ENCODE results near the gene RNF111.
"Not testable (repeated sequence)": the region's sequence is repeated elsewhere in the genome, so short reads cannot be mapped to it uniquely, and the experiment has no call there.

Gene RNF111

DNA sequence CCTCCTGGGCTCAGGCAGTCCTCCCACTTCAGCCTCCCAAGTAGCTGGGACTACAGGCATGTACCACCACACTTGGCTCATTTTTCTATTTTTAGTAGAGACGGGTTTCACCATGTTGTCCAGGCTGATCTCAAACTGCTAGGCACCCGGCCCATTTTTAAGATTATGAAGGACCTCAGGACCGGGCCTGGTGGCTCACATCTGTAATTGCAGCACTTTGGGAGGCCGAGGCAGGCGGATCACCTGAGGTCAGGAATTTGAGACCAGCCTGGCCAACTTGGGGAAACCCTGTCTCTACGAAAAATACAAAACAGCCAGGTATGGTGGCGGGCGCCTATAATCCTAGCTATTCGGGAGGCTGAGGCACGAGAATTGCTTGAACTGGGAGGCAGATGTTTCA, 12.8 kb downstream of the RNF111 start:
- not testable (repeated sequence) for DNase-seq (ENCODE audit: low read depth in 3 of 3)

- DNase-seq (ENCODE audit: low read depth in 3 of 3), result no peak
Measured at GRCh38 chr15:59001946-59002345, 14.5 kb downstream of the RNF111 start.

DNA sequence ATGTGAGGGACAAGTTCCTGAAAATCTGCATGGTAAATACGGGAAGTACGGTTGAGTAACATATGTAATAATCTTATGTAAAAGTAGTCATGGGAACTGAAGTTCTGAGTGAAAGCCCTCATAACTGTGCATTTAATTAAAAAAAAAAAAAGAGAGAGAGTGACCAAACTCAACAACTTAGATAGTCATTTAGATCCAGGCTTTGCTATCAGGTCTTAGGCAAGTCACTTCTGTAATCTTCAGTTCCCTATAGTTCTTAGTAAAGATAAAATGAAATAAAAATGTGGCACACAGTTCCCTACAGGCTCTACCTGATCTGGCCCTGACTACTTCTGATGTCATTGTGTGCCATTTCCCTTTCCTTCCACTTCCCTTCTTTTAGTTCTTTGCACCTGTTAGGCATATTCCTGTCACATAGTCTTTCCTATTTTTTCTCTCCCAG, 15.0 kb downstream of the RNF111 start:
- DNase-seq (ENCODE audit: low read depth in 3 of 3), result no peak

GRCh38 chr15:59005579-59005978, 18.1 kb downstream of the RNF111 start:
- DNase-seq (ENCODE audit: low read depth in 3 of 3), result no peak

- no peak for DNase-seq (ENCODE audit: low read depth in 3 of 3)
Measured at GRCh38 chr15:59008086-59008485, 20.6 kb downstream of the RNF111 start.

DNA sequence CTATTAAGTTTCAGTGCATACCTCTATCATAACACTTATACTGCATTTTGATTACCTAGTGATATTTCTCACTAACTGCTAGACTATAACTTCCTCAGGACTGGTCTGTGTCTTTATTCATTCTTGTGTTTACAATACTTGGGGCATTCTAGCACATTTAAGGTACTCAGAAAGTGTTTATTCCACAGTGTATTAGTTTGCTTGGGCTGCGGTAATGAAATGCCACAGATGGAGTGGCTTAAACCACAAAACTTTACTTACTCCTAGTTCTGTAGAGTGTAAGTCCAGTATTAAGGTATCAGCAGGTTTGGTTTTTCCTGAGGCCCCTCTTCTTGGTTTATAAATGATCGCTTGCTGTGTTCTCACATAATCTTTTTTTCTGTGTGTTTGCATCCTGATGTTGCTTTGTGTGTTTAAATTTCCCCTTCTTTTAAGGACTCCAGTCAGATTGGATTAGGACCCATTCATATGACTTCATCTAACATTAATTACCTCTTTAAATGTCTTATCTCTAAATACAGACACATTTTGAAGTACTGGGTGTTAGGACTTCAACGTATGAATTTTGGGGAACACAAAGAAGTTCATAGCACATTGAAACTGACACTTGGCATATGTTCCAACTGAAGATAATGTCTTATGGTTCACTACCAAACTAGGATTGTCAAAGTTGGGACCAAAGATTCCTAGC, 23.9 kb downstream of the RNF111 start:
- DNase-seq (ENCODE audit: low read depth in 3 of 3), result no peak

DNA sequence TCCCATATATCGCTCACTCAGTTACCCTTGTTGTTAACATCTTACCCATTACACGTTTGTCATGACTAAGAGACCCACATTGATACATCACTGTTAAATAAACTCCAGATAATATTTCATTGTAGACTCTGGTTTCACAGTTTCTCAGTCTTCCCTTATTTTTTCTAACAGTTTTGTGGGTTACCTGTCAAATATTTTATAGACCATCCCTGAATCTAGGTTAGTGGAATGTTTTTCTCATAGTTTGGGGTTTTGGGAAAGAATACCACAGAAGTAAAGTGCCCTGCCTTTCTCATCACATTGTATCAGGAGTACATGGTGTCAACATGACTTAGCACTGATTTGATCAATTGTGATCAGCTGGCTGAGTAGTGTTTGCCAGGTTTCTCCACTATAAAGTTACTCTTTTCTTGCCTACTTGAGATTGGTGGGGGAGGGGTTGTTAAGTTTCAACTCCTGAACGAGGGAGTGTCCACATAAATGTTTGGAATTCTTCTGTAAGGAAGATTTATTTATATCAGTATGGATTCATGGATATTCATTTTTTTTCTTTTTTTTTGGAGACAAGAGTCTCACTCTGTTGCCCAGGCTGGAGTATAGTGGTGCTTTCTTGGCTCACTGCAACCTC, 25.9 kb downstream of the RNF111 start:
- no peak for DNase-seq (ENCODE audit: low read depth in 3 of 3)

DNA sequence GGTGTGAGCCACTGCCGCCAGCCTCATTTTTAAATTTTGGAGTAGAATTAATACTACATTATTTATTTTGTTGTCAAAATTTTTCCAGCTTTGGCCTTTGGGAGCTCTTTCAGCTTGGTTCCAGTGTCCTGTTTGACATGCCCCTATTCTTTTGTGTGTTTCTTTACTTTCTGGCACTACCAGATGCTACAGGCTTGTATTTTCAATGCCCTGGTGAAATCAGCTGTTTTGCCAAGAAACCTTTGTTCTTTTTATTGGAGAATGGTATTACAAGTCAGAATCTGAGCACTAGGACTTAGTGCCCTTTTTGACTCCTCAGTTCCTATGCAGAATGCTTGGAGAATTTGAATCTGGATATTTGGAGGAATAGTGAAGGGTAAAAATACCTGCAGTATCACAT, 26.6 kb downstream of the RNF111 start:
- no peak for DNase-seq (ENCODE audit: low read depth in 3 of 3)

DNA sequence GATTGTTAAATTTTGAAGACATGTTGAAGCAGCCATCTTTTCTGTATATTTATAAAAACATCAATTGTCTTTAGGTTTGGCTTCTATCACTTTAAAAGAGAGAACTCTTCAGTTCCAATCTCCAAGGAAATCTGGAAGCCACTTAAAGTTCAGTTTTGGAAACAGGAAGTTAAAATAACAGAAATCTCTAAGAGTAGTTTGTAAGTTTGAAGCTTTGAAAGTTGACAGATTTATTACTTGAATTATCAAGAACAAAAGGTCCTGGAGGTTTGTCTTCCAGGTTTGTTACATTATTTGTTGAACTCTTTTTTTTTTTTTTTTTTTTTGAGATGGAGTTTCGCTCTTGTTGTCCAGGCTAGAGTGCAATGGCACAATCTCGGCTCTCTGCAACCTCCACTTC, 30.0 kb downstream of the RNF111 start:
- no peak for DNase-seq (ENCODE audit: low read depth in 3 of 3)

DNA sequence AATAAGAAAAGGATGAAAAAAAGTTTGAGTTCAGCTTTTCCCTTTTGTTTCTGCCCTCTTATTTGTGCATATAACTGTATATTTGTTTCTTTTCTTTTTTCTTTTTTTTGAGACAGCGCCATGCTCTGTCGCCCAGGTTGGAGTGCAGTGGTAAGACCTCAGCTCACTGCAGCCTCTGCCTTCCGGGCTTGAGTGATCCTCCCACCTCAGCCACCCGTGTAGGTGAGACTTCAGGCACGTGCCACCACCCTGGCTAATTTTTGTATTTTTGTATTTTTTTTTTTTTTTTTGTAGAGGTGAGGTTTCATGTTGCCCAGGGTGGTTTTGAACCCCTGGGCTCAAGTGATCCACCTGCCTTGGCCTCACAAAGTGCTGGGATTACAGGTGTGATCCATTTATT, 31.4 kb downstream of the RNF111 start:
- no peak for DNase-seq (ENCODE audit: low read depth in 3 of 3)

- DNase-seq (ENCODE audit: low read depth in 3 of 3), result no peak
Measured at GRCh38 chr15:59020322-59020721, 32.9 kb downstream of the RNF111 start.

DNA sequence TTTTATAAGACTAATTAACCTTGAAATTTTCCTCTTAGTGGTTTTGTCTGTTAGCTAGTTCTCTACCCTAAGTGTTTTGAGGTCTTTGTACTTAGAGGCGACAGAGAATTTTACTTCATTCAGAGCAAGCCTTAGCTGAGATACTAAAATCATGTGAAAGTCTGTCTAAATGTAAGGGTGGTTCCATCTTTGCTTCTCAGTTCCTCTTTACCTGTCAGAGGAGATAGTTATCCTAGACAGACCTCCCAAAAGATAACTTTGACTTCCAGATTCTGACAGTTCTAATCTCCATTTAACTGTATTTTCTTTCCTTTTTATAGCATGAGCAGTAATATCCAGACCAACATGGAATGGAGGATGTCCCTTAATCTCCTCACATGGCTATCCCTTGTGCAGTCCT, 34.7 kb downstream of the RNF111 start:
- no peak for DNase-seq (ENCODE audit: low read depth in 3 of 3)

DNA sequence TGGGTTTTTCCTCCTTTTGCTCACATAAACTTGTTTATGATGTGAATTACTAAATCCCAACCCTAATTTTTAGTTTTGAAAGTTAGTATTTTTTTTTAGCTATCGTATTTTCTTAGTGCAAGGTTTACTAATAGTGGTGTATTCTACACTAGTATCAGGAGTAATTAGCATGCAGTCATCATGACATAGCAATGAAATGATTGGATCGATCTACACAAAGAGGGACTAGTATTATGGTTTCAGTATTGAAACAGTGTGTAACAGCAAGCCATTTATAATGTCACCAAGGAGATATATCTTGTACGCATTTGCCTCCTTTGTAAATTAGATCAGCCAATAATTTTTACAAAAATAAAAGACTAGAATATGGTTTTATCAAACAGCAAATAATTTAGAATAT, 38.7 kb downstream of the RNF111 start:
- DNase-seq (ENCODE audit: low read depth in 3 of 3), result no peak

DNA sequence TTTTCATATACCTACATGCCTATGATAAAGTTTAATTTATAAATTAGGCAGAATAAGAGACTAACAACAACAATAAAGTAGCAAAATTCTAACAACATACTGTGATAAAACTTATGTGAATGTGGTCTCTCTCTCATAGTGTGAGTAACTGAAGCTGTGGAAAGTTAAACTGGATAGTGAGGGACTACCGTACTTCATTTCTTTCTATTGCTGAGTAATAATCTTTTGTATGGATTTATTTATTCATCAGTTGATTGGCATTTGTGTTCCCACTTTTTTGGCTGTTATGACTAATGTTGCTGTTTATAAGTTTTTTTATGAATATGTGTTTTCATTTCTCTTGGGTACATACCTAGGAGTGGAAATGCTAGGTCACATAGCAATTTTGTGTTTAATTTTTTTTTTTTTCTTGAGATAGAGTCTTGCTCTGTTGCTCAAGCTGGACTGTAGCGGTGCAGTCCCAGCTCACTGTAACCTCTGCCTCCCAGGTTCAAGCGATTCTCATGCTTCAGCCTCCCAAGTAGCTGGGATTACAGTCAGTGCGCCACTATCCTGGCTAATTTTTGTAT, 41.0 kb downstream of the RNF111 start:
- no peak for DNase-seq (ENCODE audit: low read depth in 3 of 3)

DNA sequence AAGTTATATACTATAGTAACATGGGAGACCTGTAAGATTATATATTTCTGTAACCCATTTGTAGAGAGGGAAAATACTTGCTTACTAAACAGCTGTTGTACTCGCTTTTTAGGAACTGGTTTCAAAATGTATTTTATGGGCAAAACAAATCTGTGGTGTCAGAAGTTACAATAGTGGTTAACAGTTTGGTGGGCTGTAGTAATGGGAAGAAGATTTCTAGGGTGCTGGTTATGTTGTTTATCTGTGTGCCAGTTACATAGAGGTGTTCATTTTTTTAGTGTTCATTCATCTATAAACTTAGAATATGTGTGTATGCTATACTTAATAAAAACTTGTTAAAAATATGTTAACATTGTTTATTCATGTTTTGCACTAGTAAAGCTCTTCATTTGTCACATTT, 42.1 kb downstream of the RNF111 start:
- no peak for DNase-seq (ENCODE audit: low read depth in 3 of 3)

GRCh38 chr15:59035201-59035600, 47.7 kb downstream of the RNF111 start:
- DNase-seq (ENCODE audit: low read depth in 3 of 3), result no peak

GRCh38 chr15:59039225-59039624, 51.8 kb downstream of the RNF111 start:
- DNase-seq (ENCODE audit: low read depth in 3 of 3), result no peak

- no peak for DNase-seq (ENCODE audit: low read depth in 3 of 3)
Measured at GRCh38 chr15:59042041-59042440, 54.6 kb downstream of the RNF111 start.

DNA sequence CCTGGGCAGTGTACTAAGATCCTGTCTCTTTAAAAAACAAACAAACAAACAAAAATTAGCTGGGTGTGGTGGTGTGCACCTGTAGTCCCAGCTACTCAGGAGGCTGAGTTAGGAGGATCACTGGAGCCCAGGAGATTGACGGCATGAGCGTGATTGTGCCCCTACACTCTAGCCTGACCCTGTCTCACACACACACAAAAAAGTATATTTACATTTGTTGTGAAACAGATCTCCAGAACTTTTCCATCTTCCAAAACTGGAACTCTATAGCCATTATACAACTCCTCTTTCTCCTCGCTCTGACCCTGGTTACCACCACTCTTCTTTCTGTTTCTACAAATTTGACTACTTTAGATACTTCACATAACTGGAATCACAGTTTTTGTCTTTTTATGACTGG, 61.4 kb downstream of the RNF111 start:
- no peak for DNase-seq (ENCODE audit: low read depth in 3 of 3)

- DNase-seq (ENCODE audit: low read depth in 3 of 3), result no peak
Measured at GRCh38 chr15:59051873-59052861, 64.7 kb downstream of the RNF111 start.

DNA sequence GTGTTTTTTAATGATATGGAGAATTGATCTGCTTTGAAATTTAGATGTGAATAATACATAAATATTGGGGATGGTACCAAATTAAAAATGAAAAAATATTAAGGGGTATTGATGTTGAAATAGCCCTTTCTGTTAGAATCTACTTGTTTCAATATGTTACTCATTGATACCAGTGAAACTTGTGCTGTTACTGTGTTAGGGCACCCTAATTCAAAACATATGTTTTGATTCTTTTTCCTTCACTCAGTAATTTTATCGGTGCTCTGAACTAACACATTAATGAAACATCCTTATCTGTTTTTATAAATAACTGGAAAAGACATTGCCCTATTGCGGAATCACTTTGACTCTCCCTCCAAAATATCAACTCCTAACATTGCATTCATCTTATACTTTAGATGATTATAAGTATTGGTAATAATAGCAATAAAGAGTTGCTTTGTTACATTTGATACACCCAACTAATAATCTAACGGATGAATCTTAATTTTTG, 65.5 kb downstream of the RNF111 start:
- DNase-seq (ENCODE audit: low read depth in 3 of 3), result no peak

- no peak for DNase-seq (ENCODE audit: low read depth in 3 of 3)
Measured at GRCh38 chr15:59053482-59053881, 66.0 kb downstream of the RNF111 start.
